GM20431 (cell line): ENCODE measurements around the gene TMEM88.
"Not testable (repeated sequence)": the region's sequence is repeated elsewhere in the genome, so short reads cannot be mapped to it uniquely, and the experiment has no call there.

Experiments
- in situ Hi-C: fragments of 300-500 bp; cut with MseI, MboI; formaldehyde crosslinking; loops from one replicate; pipeline ENCODE4 v1.15.0; 2020; ENCODE audit warnings: low sequenced_read_pairs; ENCODE audit not compliant: unreplicated experiment

Gene TMEM88

DNA sequence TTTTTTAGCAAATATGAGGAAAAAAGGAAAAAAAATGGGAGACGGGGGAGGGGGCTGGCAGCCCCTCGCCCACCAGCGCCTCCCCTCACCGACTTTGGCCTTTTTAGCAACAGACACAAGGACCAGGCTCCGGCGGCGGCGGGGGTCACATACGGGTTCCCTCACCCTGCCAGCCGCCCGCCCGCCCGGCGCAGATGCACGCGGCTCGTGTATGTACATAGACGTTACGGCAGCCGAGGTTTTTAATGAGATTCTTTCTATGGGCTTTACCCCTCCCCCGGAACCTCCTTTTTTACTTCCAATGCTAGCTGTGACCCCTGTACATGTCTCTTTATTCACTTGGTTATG lies 1.2 kb upstream of the TMEM88 start:
- in situ Hi-C loops, result no loop called here

- in situ Hi-C loops, result no loop called here
Measured at GRCh38 chr17:7854078-7854777, 638 bp upstream of the TMEM88 start.

- in situ Hi-C loops, result no loop called here
Measured at GRCh38 chr17:7855660-7856010, 769 bp downstream of the TMEM88 start.

- in situ Hi-C loops, result no loop called here
Measured at GRCh38 chr17:7856011-7856810, 1.3 kb downstream of the TMEM88 start.

DNA sequence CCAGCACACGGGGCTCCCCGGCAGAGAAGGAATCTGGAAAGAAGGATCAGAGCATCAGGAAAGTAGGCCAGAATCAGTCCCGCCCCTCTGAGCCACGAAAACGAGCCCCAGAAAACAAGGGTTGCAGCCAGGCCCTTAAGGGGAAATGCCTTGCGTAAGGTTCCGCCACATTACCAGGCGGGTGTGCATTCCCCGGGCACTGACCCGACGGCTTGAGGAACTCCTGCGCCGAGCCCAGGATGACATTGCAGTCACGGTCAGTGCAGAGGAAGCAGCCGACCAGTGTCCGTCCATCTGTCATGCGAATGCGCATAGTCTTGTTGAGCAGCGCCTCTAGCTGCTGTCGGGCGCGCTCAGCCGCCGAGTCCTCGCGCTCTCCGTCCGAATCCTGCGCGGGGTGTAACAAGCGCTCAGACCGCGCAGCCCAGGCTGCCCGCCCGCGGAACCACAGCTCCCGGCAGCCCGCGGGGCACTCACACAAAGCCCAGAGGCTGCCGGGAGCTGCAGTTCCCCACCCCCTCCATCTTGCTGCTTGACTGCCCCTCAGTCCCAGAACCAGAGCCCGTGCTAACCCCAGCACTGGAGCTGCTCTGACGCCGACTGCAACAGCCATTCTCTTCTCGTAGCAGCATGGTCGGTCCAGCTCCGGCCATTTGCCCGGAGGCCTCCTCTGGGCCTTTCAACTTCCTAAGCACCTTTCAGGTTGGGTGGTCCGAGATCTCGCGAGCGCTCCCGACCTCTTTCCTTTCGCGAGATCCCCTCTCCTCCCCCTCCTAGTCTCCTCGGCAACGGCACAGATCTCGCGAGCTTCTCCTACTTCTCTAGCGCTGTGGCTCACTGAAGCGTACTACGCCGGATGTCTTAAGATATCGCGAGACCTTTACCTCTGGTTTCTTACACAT lies 2.2 kb downstream of the TMEM88 start, which contains the start of gene NAA38:
Gene NAA38, minus strand, starts transcription at position 749 of the 902 bp plus-strand sequence. Its CDS starts 96 bp downstream, at position 653.
- in situ Hi-C loops, result no loop called here

DNA sequence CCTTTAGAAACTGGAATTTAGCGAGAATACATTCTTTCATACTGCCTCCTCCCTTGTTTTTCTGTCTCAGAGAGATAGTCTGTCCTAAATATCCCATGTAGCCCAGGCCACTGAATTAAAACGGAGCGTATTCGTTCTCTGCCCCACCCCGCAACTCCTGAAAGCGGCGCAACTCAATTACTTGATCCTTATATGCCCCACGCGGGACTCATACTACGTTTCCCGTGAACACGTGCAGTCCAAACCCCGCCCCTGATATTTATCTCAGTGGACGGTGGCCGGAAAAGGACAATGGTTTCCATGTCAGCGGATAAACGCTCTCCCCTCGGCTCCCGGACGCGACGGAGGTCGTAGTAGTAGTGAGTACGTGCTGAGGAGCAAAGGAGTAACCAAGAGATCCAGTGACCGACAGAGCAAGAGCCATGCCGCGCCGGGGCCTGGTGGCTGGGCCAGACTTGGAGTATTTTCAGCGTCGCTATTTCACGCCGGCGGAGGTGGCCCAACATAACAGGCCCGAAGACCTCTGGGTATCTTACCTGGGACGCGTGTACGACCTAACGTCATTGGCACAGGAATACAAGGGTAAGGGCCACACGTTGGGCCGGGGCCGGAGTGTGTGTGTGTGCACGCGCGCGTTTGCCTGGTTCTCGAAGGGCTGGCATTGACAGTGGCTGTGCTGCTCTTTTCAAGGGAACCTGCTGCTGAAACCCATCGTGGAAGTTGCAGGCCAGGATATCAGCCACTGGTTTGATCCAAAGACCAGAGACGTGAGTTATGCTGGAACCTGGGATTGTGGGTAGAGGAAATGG lies 3.1 kb downstream of the TMEM88 start, which contains the start of gene CYB5D1:
Gene CYB5D1, plus strand, starts transcription at position 291 of the 809 bp plus-strand sequence. Its CDS starts 132 bp downstream, at position 423.
- in situ Hi-C loops, result no loop called here

DNA sequence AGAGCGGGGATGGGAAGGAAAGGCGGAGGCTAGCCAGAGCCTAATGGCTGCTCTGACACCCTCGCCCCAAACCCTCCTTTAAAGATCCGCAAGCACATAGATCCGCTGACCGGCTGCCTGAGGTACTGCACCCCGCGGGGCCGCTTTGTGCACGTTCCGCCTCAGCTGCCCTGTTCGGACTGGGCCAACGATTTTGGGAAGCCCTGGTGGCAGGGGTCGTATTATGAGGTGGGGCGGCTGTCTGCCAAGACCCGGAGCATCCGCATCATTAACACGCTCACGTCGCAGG lies 3.6 kb downstream of the TMEM88 start:
- in situ Hi-C loops, result no loop called here

GRCh38 chr17:7859028-7859427 lies 4.2 kb downstream of the TMEM88 start:
- in situ Hi-C loops, result no loop called here

- in situ Hi-C loops, result no loop called here
Measured at GRCh38 chr17:7862692-7863437, 8.0 kb downstream of the TMEM88 start.

DNA sequence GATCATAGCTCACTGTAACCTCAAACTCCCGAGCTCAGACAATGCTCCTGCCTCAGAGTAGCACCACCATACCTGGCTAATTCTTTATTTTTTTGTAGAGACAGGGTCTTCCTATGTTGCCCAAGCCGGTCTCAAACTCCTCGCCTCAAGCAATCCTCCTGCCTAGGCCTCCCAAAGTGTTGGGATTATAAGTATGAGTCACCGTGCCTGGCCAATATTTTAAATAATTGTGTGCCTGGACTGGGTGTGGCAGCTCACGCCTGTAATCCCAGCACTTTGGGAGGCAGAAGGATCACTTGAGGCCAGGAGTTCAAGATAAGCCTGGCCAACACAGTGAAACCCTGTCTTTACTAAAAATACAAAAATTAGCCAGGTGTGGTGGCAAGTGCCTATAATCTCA lies 9.5 kb downstream of the TMEM88 start:
- in situ Hi-C loops, result not testable (repeated sequence)

GRCh38 chr17:7864995-7865650 lies 10.3 kb downstream of the TMEM88 start:
- in situ Hi-C loops, result no loop called here

GRCh38 chr17:7867881-7868329 lies 13.0 kb downstream of the TMEM88 start:
- in situ Hi-C loops, result no loop called here

- in situ Hi-C loops, result no loop called here
Measured at GRCh38 chr17:7873051-7873450, 18.2 kb downstream of the TMEM88 start.

DNA sequence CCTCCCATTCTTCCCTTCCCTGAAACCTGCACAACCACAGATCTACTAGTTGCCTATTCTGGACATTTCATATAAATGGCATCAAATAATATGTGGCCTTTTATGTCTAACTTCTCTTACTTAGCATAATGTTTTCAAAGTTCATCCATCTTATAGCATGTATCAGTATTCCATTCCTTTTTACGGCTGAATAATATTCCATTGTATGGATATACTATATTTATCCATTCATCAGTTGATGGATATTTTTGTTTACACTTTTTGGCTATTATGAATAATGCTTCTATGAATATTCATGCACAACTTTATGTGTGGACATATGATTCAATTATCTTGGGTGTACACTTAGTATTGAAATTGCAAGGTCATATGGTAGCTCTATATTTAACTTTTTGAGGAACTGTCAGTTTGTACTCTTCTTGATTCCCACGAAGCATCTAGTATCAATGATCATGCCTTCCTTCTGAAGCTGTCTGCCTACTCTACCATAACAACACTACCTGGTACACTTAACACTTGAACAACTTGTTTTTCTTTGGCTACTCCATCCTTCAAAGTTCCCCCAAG lies 21.0 kb downstream of the TMEM88 start:
- in situ Hi-C loops, result no loop called here

- in situ Hi-C loops, result no loop called here
Measured at GRCh38 chr17:7878234-7878633, 23.4 kb downstream of the TMEM88 start.

- in situ Hi-C loops, result no loop called here
Measured at GRCh38 chr17:7880076-7880868, 25.4 kb downstream of the TMEM88 start.

GRCh38 chr17:7881276-7882054 lies 26.6 kb downstream of the TMEM88 start:
- in situ Hi-C loops, result no loop called here
